GM21786 (cell line): ENCODE data around the gene EIF4B.

Experiments
- ATAC-seq: cut with Tn5 transposase; IDR thresholded peaks from one replicate; pipeline ENCODE4 v1.9.1; 2021; ENCODE audit not compliant: unreplicated experiment

EIF4B gene

GRCh38 chr12:53067993-53068770 lies 61.9 kb downstream of the EIF4B start:
- ATAC-seq, result no peak

DNA sequence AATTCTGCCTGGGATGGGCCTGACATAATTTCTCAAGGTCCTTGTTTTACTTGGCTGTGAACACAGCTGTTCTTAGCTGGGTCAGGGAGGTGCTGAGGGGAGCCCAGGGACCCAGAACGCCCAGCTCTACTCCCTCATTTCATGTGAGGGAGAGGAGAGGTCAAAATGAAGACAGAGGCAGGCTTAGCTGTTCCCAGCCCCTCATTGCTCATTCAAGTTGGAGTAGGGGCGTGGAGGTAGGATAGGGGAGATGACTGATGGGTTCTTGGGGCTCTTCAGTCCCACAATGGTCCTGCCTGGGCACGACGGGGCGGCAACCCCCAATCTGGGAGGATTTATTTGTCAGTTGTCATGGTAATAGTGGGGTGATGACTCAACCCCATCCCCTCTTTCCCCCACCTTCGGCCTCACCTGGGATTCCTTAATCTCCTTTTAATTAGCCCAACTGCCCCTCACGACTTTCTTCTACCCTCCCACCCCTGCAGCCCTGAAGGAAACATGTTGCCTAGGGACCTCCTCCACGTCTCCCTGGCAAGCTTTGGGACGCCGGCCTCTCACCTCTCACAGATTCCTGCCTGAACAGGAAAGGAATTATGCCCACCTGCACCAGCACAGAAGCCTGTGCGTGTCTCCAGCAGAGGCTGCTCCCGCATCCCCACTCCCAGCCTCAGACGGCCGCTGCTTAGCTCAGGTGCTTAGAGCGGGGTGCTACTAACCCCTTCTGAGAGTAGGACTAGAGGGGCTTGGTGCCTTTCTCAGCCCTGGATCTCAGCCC lies 62.7 kb downstream of the EIF4B start:
- ATAC-seq, result no peak

- no peak for ATAC-seq
Measured at GRCh38 chr12:53069621-53070410, 63.6 kb downstream of the EIF4B start.

DNA sequence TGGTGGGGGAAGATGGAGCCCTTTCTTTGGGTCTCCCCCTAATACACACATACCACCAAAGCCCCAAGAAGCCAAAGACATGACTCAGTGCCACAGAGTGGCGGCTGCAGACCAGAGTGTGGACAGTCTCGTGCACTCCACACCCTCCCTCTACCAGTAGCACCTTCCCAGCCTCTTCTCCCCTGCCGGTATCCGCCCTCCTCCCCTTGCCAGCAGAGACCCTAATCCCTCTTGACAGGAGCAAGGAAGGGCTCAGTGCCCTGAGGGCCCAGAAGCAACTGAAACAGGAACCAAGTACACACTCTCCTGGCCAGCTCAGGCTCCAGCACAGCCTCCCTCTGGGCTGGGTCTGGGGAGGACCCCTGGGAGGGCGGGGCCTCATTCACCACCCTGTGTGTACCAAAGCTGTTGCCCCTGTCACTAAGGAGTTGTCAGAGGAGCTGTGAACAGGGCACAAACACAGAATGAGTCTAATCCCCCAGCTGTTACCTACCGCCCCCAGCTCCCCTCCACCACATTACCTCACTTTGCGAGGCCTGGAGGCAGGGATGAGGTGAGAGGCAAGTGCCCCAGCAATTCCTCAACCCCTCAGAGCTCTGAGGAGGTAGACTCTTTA lies 64.7 kb downstream of the EIF4B start:
- ATAC-seq, result no peak

GRCh38 chr12:53071591-53072551 lies 65.6 kb downstream of the EIF4B start:
- ATAC-seq, result no peak

GRCh38 chr12:53073881-53074280 lies 67.6 kb downstream of the EIF4B start:
- no peak for ATAC-seq

GRCh38 chr12:53074283-53074998 lies 68.2 kb downstream of the EIF4B start:
- no peak for ATAC-seq

DNA sequence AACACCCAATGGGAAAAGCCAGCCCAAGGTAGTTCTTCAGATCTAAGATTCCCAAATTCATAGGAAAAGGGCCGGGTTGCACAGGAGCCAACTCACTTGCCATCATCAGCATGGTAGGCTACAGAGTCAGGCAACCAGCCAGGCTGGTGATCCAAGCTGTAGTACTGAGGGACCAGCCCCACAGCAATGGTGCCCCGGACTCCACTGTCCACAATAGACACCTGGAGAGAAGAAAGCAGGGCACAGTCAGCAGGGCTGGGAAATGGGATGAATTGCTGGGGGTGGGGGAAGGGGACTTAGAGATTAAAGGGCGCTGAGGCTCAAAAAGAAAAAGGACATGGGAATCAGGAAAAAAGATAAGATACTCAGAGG lies 68.7 kb downstream of the EIF4B start:
- ATAC-seq, result no peak

GRCh38 chr12:53076461-53076860 lies 70.2 kb downstream of the EIF4B start:
- ATAC-seq, result no peak

DNA sequence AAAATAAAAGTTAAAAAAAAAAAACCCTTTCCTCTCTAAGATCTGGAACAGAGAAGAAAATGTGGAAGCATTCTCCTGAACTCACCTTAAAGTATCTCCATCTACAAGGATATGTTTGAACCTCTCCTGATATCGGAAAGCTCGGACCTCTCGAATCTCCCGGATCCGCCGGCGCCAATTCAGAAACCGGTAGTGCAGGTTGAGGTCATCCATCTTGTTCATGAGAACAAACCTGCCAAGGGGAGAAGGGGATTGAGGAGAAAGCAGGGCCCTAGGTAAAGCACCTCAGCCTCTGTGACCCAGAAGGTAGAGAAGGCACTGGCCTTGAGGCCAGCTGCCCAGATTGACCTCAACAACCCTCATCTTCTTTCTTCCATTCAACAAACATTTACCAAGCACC lies 70.8 kb downstream of the EIF4B start:
- ATAC-seq, result no peak

DNA sequence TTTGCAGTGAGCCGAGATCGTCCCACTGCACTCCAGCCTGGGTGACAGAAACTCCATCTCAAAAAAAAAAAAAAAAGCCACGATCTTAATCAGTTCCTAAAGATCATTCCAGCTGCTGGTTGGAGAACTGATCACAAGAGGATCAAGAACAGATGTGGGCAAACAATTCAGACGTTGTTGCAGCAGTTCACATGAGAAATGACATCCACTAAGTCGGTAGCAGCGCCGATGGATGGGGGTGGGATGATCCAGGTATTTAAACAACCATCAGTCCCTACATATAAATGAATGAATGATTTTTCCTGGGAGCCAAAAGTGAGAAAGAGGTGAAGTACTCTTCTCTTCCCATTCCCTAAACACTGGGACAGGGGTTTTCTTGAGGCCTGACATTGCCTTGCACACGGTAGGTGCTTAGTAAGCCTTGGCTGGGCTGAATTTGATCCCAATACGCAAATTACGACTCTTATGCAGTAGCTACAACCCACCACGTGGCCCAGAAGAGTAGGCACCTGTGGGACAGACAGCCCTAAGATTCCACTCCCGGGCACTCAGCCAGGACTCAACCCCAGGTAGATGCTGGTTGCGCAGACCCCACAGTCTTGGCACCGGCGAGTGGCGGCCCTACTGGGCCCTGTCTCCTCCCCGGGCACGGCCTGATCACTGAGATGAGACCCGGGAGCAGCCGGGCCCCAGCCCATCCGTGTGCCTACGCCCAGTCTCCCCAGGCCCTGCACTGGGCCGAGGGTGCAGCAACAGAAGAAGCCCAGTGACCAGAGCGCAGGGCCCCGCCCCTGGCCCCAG lies 72.4 kb downstream of the EIF4B start:
- ATAC-seq, result peak; percentile 16

DNA sequence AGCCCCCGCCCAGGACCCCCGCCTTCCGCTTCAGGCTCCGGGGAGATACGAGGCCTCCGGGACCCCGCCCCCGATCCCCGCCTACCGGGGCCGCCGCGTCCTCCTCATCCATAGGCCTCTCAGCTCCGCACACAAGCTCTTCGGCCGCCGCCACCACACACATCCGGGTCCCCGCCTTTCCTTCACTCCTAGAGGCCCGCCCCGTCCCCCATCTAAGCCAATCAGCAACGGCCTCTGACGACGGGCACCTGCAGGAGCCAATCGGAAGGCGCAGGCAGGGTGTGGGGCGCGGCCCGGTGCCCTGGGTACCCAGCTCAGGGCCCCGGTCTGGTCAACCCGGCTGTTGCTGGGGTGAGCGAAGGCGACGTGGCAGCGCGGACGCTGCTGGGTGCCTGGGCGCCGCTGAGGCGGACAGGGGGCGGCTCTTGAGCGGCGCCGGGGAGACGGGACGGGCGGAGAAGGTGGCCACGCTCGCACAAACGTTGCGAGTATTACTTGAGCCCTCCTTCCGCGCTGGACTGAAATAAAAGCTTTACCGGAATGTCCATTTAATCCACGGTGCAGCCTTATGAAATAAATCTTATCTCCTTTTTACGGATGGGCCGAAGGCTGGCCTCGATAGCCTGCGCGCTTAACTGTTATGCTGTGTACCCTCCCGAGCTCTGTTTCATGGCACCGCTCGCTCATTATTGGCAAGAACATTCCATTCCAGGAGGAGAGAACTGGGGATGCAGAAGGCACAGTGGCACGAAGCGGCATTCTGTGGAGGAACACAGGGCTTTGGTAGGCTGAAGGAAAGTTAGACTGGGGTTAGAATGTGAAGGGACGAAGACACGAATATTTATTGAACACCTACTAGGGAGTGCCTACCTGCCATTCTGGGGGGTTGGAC lies 73.2 kb downstream of the EIF4B start, which contains the start of gene SPRYD3:
SPRYD3 (minus strand) TSS at position 165 of the 892 bp plus-strand sequence; CDS start at position 108, 57 bp downstream.
- ATAC-seq, result peak; percentile 96

- ATAC-seq, result no peak
Measured at GRCh38 chr12:53082637-53083175, 76.5 kb downstream of the EIF4B start.

- ATAC-seq, result no peak
Measured at GRCh38 chr12:53086361-53086760, 80.1 kb downstream of the EIF4B start.

- no peak for ATAC-seq
Measured at GRCh38 chr12:53090105-53090504, 83.8 kb downstream of the EIF4B start.

GRCh38 chr12:53090554-53090953 lies 84.3 kb downstream of the EIF4B start:
- no peak for ATAC-seq

DNA sequence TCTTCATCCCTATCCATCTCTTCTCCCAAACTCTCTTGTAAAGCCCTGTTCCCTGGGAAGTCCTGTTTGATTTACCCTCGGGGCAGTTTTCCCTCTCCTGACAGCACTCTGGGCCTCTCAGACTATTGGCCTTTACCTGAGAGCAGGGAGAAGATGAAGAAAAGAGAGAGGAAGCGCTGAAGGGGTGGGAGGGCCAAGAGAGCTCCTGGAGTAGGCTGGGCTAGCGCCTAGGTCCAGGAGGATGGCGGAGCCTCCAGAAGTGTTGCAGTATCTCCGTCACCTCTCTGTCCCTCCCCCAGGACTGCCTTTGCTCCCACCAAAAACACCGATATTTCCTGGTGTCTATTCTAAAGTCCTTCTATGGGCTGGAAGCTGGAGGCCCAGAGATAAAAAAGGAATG lies 85.5 kb downstream of the EIF4B start:
- ATAC-seq, result no peak
